Stimulated activated CD8-positive, alpha-beta memory T cell treated with anti-CD3 and anti-CD28 coated beads, Interleukin-7, amount 100 ng/mL, for 48 hours (primary cell): ENCODE results near the gene KCTD15.
"Not testable (repeated sequence)": the region's sequence is repeated elsewhere in the genome, so short reads cannot be mapped to it uniquely, and the experiment has no call there.

Experiments
- DNase-seq, 2 donors: peaks; one replicate each; pipeline ENCODE4 v3.0.0-alpha.2; 2020; ENCODE audit warnings: low read depth in 1 of 2; ENCODE audit errors: extremely low read depth in 1 of 2

The KCTD15 gene

GRCh38 chr19:33812388-33813330 lies 16.0 kb downstream of the KCTD15 start:
- DNase-seq: no peak

- no peak for DNase-seq
Measured at GRCh38 chr19:33813391-33814101, 16.9 kb downstream of the KCTD15 start.

- DNase-seq: no peak
Measured at GRCh38 chr19:33814181-33815165, 17.8 kb downstream of the KCTD15 start.

GRCh38 chr19:33815380-33816340 lies 19.0 kb downstream of the KCTD15 start:
- no peak for DNase-seq

GRCh38 chr19:33818411-33818810 lies 21.7 kb downstream of the KCTD15 start:
- no peak for DNase-seq

GRCh38 chr19:33819078-33819477 lies 22.4 kb downstream of the KCTD15 start:
- not testable (repeated sequence) for DNase-seq

GRCh38 chr19:33819506-33819879 lies 22.8 kb downstream of the KCTD15 start:
- DNase-seq: no peak

- peak; percentile 36 to 51 for DNase-seq
Measured at GRCh38 chr19:33819880-33820781, 23.5 kb downstream of the KCTD15 start.

DNA sequence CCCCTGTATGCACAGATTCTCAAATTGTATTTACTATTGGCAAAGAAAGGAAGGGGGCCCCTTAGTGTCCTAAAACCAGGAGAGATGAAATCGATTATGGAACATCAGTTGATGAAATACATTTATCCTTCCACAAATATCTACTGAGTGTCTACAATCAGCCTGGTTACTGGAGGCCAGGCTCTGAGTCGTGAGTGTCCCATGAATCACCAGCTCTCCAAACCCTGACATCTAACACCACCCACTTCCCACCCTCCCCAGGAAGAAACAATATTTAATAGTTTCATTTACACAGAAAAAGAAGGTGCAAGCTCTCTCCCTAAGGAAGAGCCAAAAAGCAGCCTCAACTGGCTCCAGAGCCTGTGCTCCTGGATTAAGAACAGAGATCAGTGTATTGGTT lies 25.2 kb downstream of the KCTD15 start:
- DNase-seq: no peak

GRCh38 chr19:33823341-33823740 lies 26.7 kb downstream of the KCTD15 start:
- DNase-seq: no peak

DNA sequence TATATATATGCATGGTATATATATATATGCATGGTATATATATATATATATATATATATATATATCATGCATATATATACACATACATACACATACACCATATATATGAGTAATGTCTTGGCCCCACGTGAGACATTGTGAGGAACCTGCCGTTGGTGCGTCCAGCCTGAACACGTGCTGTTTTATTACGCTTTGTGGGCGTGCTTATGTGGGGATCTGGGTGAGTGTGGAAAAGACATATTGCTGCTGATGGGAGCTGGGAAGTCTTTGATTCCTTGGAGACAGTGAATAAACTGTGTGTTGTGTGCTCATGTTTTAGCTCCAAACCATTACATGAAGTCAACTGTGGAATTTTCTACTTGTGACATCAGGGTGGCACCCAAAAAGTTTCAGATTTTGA lies 28.9 kb downstream of the KCTD15 start:
- DNase-seq: no peak

DNA sequence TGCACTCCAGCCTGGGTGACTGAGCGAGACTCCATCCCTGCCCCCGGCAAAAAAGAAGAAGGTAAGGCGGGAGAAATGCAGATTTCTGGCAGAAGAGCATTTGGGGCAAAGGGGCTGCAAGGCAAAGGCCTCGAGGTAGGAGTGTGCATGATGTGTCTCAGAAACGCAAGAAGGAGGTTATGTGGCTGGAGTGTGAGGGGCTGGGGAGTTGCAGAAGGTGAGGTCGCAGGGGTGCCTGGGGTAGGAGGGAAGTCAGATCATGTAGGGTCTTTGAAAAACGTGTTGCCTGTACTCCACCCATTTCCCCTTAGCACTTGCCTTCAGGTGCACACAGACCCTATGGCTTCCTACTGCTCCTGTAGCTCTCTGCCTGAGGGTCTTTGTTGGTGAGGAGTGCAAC lies 29.9 kb downstream of the KCTD15 start:
- DNase-seq: no peak

- no peak for DNase-seq
Measured at GRCh38 chr19:33828266-33829075, 31.8 kb downstream of the KCTD15 start.

DNA sequence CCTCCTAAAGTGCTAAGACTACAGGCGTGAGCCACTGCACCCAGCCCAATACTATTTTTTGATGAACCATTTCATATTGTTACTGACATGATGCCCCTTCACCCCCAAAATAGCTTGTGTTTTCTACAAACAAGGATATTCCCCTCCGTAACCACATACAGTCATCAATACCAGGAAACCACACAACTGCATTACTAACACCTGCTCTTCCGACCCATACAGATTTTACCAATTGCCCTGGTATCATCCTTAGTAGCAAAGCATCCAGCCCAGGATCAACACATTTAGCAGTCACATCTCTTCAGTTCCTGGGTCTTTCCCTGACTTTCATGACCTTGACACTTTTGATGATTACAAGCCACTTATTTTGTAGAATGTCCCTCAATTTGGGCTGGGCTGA lies 33.6 kb downstream of the KCTD15 start:
- DNase-seq: no peak

GRCh38 chr19:33831825-33832224 lies 35.2 kb downstream of the KCTD15 start:
- DNase-seq: no peak

DNA sequence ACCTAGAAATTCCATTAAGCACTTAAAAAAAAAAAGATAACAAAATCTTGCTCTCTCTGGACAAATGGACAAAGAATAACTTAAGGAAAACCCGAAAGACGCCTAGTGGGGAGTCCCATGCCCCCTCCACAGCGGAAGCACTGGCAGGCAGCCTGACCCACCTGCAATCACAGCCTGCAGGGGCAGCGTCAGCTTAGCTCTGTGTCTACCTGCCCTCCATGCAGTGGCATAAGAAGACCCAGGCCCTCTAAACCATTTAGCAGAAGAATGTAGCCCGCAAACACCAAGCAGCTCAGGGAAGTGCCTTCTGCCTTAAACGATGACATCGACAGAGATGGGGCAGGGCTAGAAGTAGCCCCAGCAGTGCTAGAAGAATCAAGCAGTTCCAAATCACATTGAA lies 36.0 kb downstream of the KCTD15 start:
- DNase-seq: no peak

GRCh38 chr19:33840382-33840781 lies 43.7 kb downstream of the KCTD15 start:
- DNase-seq: no peak

GRCh38 chr19:33840783-33841182 lies 44.1 kb downstream of the KCTD15 start:
- no peak for DNase-seq
